Measurements from ENCODE around the gene SGK1. TPM values are rescaled to one million over a fixed set of nuclear protein-coding genes. Genes with fewer than 3 reads are reported as not detected.
A peak's percentile ranks its signal among the peaks of the same experiment; 100 is the strongest.
"Not testable (repeated sequence)": the region's sequence is repeated elsewhere in the genome, so short reads cannot be mapped to it uniquely, and the experiment has no call there.

Gene SGK1
- total RNA-seq, 2 donors from 2014 or later, result 9.7 to 13.0 TPM

DNA sequence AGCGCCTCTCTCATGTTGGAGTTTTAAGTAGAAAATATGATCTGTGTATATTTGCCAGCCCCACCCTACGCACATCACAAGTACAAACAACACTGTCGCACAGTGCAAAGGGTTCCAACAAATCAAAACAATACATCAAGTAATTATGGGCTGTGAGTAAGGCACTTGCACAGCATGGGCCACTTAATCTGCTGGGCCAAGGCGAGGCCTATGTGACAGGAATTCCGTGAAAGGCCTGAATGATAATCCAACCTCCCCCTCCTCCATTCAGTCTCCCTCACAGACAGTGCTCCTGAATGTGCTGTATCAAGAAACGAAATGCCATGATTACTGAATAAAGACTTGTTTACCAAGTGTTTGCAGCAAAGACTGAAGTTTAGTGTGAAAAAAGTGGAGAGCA lies 135.4 kb downstream of the SGK1 start:
- H3K4me3 Mint-ChIP-seq, result no peak overlapping the region
- no peaks in the 10 kb centered on the region for H3K36me3 Mint-ChIP-seq (ENCODE audit: low read depth)
- H3K27me3 Mint-ChIP-seq (ENCODE audit: insufficient read depth), result peaks cover 9% of the 10 kb centered on the region
- 54 to 80% methylated on average over 1 to 4 of the region's 6 CpGs for WGBS, 2 experiments (ENCODE audit: insufficient coverage in 1 of 2, insufficient read length in 1 of 2)
- TF ChIP-seq, protein P1, sequence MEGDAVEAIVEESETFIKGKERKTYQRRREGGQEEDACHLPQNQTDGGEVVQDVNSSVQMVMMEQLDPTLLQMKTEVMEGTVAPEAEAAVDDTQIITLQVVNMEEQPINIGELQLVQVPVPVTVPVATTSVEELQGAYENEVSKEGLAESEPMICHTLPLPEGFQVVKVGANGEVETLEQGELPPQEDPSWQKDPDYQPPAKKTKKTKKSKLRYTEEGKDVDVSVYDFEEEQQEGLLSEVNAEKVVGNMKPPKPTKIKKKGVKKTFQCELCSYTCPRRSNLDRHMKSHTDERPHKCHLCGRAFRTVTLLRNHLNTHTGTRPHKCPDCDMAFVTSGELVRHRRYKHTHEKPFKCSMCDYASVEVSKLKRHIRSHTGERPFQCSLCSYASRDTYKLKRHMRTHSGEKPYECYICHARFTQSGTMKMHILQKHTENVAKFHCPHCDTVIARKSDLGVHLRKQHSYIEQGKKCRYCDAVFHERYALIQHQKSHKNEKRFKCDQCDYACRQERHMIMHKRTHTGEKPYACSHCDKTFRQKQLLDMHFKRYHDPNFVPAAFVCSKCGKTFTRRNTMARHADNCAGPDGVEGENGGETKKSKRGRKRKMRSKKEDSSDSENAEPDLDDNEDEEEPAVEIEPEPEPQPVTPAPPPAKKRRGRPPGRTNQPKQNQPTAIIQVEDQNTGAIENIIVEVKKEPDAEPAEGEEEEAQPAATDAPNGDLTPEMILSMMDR (conservative IDR thresholded peaks at IDR 0.05), result no peak
- peaks cover 7% of the 10 kb centered on the region for H3K27me3 ChIP-seq (ENCODE audit: control insufficient read depth, insufficient read depth, low read length, poor library complexity, severe bottlenecking)
- no peak overlapping the region for H3K9ac ChIP-seq (ENCODE audit: extremely low read depth, low read length, poor library complexity, severe bottlenecking)
- no peaks in the 10 kb centered on the region for H3K36me3 ChIP-seq (ENCODE audit: control insufficient read depth, insufficient read depth, low read length)
- no peak overlapping the region for H3K4me3 ChIP-seq (ENCODE audit: low read length)
- H3K9me3 ChIP-seq (ENCODE audit: control insufficient read depth, low read length), result no peaks in the 10 kb centered on the region
- no peaks in the 10 kb centered on the region for H3K4me1 ChIP-seq (ENCODE audit: control insufficient read depth, insufficient read depth, low read length)
- peaks cover 21% of the 10 kb centered on the region for H3K4me1 Mint-ChIP-seq
- no peak overlapping the region for H3K27ac ChIP-seq (ENCODE audit: low read depth, low read length)
- no peak overlapping the region for H3K27ac Mint-ChIP-seq
- peak; percentile 77 for DNase-seq
- H3K9me3 Mint-ChIP-seq, result no peaks in the 10 kb centered on the region

DNA sequence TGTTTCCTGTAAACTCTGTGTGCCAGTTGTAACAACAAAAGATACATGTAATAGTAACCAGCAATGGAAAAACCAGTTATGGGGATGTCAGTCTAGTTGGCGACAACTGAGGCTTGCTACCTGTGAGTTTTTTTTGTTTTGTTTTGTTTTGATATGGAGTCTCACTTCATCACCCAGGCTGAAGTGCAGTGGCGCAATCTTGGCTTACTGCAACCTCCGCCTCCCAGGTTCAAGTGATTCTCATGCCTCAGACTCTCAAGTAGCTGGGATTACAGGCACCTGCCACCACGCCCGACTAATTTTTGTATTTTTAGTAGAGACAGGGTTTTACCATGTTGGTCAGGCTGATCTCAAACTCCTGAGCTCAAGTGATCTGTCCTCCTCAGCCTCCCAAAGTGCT lies 136.2 kb downstream of the SGK1 start:
- not testable (repeated sequence) for H3K4me1 ChIP-seq (ENCODE audit: control insufficient read depth, insufficient read depth, low read length); H3K9me3 ChIP-seq (ENCODE audit: control insufficient read depth, low read length); H3K9me3 Mint-ChIP-seq; H3K4me3 Mint-ChIP-seq; H3K4me3 ChIP-seq (ENCODE audit: low read length); H3K27ac ChIP-seq (ENCODE audit: low read depth, low read length); H3K9ac ChIP-seq (ENCODE audit: extremely low read depth, low read length, poor library complexity, severe bottlenecking); DNase-seq; H3K36me3 ChIP-seq (ENCODE audit: control insufficient read depth, insufficient read depth, low read length); H3K36me3 Mint-ChIP-seq (ENCODE audit: low read depth)
- peaks cover 17% of the 10 kb centered on the region for H3K27me3 Mint-ChIP-seq (ENCODE audit: insufficient read depth)
- peaks cover 15% of the 10 kb centered on the region for H3K27me3 ChIP-seq (ENCODE audit: control insufficient read depth, insufficient read depth, low read length, poor library complexity, severe bottlenecking)
- 92 to 93% methylated on average over 5 of the region's 5 CpGs for WGBS, 2 experiments (ENCODE audit: insufficient coverage in 1 of 2, insufficient read length in 1 of 2)
- H3K27ac Mint-ChIP-seq, result peak overlapping the region; percentile 30
- H3K4me1 Mint-ChIP-seq, result peaks cover 21% of the 10 kb centered on the region

DNA sequence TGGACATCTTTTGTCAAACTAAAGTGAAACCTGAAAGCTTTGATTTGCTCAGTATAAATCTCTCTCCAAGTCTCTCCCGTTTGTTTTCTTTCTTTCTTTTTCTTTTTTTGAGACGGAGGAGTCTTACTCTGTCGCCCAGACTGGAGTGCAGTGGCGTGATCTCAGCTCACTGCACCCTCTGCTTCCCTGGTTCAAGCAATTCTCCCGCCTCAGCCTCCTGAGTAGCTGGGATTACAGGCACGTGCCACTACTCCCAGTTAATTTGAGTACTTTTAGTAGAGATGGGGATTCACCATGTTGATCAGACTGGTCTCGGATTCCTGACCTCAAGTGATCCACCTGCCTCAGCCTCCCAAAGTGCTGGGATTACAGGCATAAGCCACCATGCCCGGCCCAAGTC lies 136.7 kb downstream of the SGK1 start:
- WGBS, 2 experiments (ENCODE audit: insufficient coverage in 1 of 2, insufficient read length in 1 of 2), result 77 to 94% methylated on average over 8 of the region's 8 CpGs
- not testable (repeated sequence) for DNase-seq; H3K9me3 Mint-ChIP-seq; H3K4me3 Mint-ChIP-seq; H3K4me3 ChIP-seq (ENCODE audit: low read length); H3K9ac ChIP-seq (ENCODE audit: extremely low read depth, low read length, poor library complexity, severe bottlenecking); H3K27ac ChIP-seq (ENCODE audit: low read depth, low read length); H3K9me3 ChIP-seq (ENCODE audit: control insufficient read depth, low read length); H3K4me1 ChIP-seq (ENCODE audit: control insufficient read depth, insufficient read depth, low read length); H3K36me3 Mint-ChIP-seq (ENCODE audit: low read depth); H3K36me3 ChIP-seq (ENCODE audit: control insufficient read depth, insufficient read depth, low read length)
- Mint-ChIP-seq H3K4me1 (peaks cover 21% of the 10 kb centered on the region), H3K27ac (peak overlapping the region; percentile 30), H3K27me3 (ENCODE audit: insufficient read depth) (peaks cover 21% of the 10 kb centered on the region)
- H3K27me3 ChIP-seq (ENCODE audit: control insufficient read depth, insufficient read depth, low read length, poor library complexity, severe bottlenecking), result peaks cover 20% of the 10 kb centered on the region

DNA sequence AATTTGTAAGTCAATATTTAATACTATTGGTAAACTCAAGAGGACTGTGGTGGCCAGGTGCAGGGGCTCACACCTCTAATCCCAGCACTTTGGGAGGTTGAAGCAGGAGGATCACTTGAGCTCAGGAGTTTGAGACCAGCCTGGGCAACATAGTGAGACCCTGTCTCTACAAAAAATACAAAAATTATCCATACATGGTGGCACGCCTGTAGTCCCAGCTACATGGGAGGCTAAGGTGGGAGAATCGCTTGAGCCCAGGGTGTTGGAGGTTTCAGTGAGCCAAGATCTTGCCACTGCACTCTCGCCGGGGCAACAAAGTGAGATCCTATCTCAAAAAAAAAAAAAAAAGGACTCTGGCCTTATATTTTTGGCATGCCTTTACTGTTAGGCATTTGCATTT lies 137.4 kb downstream of the SGK1 start:
- H3K27ac ChIP-seq (ENCODE audit: low read depth, low read length); H3K9ac ChIP-seq (ENCODE audit: extremely low read depth, low read length, poor library complexity, severe bottlenecking); H3K4me1 ChIP-seq (ENCODE audit: control insufficient read depth, insufficient read depth, low read length); H3K27ac Mint-ChIP-seq; H3K4me3 Mint-ChIP-seq; H3K9me3 Mint-ChIP-seq; DNase-seq; H3K36me3 ChIP-seq (ENCODE audit: control insufficient read depth, insufficient read depth, low read length); H3K4me3 ChIP-seq (ENCODE audit: low read length); H3K36me3 Mint-ChIP-seq (ENCODE audit: low read depth); H3K9me3 ChIP-seq (ENCODE audit: control insufficient read depth, low read length): not testable (repeated sequence)
- Mint-ChIP-seq H3K27me3 (ENCODE audit: insufficient read depth) (peaks cover 24% of the 10 kb centered on the region), H3K4me1 (peaks cover 25% of the 10 kb centered on the region)
- H3K27me3 ChIP-seq (ENCODE audit: control insufficient read depth, insufficient read depth, low read length, poor library complexity, severe bottlenecking), result peaks cover 27% of the 10 kb centered on the region
- WGBS, 2 experiments (ENCODE audit: insufficient coverage in 1 of 2, insufficient read length in 1 of 2), result 89 to 100% methylated on average over 2 to 4 of the region's 4 CpGs

Data from endodermal cell (in vitro differentiated cells).